ENCODE data around the gene COA8.

DNA sequence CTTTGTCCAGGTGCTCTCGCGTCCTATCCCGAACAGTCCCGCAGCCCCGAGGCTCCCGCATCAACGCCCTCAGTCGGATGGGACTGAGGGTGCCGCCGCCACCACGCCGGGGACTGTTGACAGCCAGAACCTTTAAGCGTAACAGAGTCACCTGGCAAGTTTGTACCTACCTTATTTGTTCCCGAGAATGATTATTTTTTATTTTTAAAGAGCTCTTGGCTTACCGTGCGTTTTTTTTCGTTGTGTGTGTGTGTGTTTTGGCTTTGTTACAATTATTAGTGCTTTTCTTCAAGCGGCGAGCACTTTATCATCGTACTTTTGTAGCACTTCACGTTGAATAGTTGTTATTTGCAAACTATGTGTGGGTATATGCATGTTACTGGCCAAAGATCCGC, 463 bp downstream of the COA8 start:
- TF ChIP-seq, protein P1, sequence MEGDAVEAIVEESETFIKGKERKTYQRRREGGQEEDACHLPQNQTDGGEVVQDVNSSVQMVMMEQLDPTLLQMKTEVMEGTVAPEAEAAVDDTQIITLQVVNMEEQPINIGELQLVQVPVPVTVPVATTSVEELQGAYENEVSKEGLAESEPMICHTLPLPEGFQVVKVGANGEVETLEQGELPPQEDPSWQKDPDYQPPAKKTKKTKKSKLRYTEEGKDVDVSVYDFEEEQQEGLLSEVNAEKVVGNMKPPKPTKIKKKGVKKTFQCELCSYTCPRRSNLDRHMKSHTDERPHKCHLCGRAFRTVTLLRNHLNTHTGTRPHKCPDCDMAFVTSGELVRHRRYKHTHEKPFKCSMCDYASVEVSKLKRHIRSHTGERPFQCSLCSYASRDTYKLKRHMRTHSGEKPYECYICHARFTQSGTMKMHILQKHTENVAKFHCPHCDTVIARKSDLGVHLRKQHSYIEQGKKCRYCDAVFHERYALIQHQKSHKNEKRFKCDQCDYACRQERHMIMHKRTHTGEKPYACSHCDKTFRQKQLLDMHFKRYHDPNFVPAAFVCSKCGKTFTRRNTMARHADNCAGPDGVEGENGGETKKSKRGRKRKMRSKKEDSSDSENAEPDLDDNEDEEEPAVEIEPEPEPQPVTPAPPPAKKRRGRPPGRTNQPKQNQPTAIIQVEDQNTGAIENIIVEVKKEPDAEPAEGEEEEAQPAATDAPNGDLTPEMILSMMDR (conservative IDR thresholded peaks at IDR 0.05; ENCODE audit: low read depth, low read length) = no peak
- TF ChIP-seq EZH2 (IDR thresholded peaks at IDR 0.05; ENCODE audit: low read length, unreplicated experiment) (no peak), EZH2phosphoT487 (IDR thresholded peaks at IDR 0.05; ENCODE audit: borderline replicate concordance, low read length) (no peak)

Measured in PC-3 (cell line).